Measurements from ENCODE around the gene BAHCC1. TPM values are rescaled to one million over a fixed set of nuclear protein-coding genes. Genes with fewer than 3 reads are reported as not detected.

BAHCC1 gene
- total RNA-seq, 1 experiment from 2014 or later, result 3.1 TPM

- H3K23me2 ChIP-seq (ENCODE audit: insufficient read length, low read depth, low read length, poor library complexity, severe bottlenecking), result peaks cover 3% of the 10 kb centered on the region
- H4K5ac ChIP-seq (ENCODE audit: insufficient read length, low read depth, low read length), result no peak overlapping the region
- H2BK12ac ChIP-seq (ENCODE audit: insufficient read length, low read depth, low read length), result no peak overlapping the region
- no peak overlapping the region for H2AK5ac ChIP-seq (ENCODE audit: insufficient read length, low read length)
- H3K79me1 ChIP-seq (ENCODE audit: insufficient read depth, low read depth, low read length, poor library complexity, severe bottlenecking), result no peaks in the 10 kb centered on the region
- H3K23ac ChIP-seq (ENCODE audit: insufficient read length, low read depth, low read length), result no peak overlapping the region
- no peaks in the 10 kb centered on the region for H4K20me1 ChIP-seq (ENCODE audit: control insufficient read depth, insufficient read depth, insufficient read length)
- no peak overlapping the region for H2BK5ac ChIP-seq (ENCODE audit: insufficient read length, low read length)
- H4K8ac ChIP-seq (replicated peaks; ENCODE audit: insufficient read length, low read depth, low read length), result no peak overlapping the region
- no peaks in the 10 kb centered on the region for H3K4me1 ChIP-seq (ENCODE audit: insufficient read depth, low read length)
- no peak overlapping the region for H2BK15ac ChIP-seq (ENCODE audit: low read depth, low read length)
- H3K9me3 ChIP-seq (ENCODE audit: control insufficient read depth, low read depth, low read length), result no peaks in the 10 kb centered on the region
- no peak overlapping the region for H3K4me3 Mint-ChIP-seq
- H3K4me1 Mint-ChIP-seq, result peaks cover 0 to 3% of the 10 kb centered on the region in 2 experiments; a peak in 1 of 4 replicates
- H3K27me3 Mint-ChIP-seq (ENCODE audit: low read depth), result peaks cover 48% of the 10 kb centered on the region
- no CpG with 5 or more reads among the region's 7 CpGs for WGBS (ENCODE audit: extremely low coverage, insufficient read length, low lambda C conversion rate)
- no peak overlapping the region for H3T11ph ChIP-seq (ENCODE audit: low read length)
- no peak overlapping the region for H3K4me2 ChIP-seq (ENCODE audit: insufficient read depth, insufficient read length, low read length)
- H2BK20ac ChIP-seq (ENCODE audit: low read depth, low read length, poor library complexity, severe bottlenecking), result no peak overlapping the region
- no peak overlapping the region for H3K18ac ChIP-seq (ENCODE audit: insufficient read length, low read depth, low read length)
- H3K27ac Mint-ChIP-seq, result no peak overlapping the region; a peak in 1 of 7 replicates
- H3K79me2 ChIP-seq (ENCODE audit: insufficient read depth, low read length), result no peaks in the 10 kb centered on the region
- H3K4ac ChIP-seq (ENCODE audit: low read depth, low read length), result no peak overlapping the region
- no peak for TF ChIP-seq CTCF (conservative IDR thresholded peaks at IDR 0.05)
- H3K9ac ChIP-seq (ENCODE audit: extremely low read depth, insufficient read length, low read length), result no peak overlapping the region
- peaks cover 0 to 3% of the 10 kb centered on the region in 2 experiments; a peak in 2 of 5 replicates for H3K9me3 Mint-ChIP-seq
- H2AFZ ChIP-seq (ENCODE audit: low read length), result no peak overlapping the region
- H3K27me3 ChIP-seq (ENCODE audit: insufficient read depth, low read length), result no peaks in the 10 kb centered on the region; the same call in 1 of the 2 replicates
- H3K27ac ChIP-seq (ENCODE audit: insufficient read length, low read depth, low read length), result no peak overlapping the region
- H3K36me3 Mint-ChIP-seq (ENCODE audit: insufficient read depth in 1 of 3, low read depth in 3 of 3), result no peaks in the 10 kb centered on the region; a peak in 2 of 7 replicates
- no peak overlapping the region for H3K56ac ChIP-seq (ENCODE audit: insufficient read length, low read depth, low read length)
- H4K91ac ChIP-seq (ENCODE audit: insufficient read length, low read depth, low read length), result no peak overlapping the region
- no peak overlapping the region for H3K14ac ChIP-seq (ENCODE audit: insufficient read depth, low read length)
- no peak for DNase-seq
- no peak overlapping the region for H2BK120ac ChIP-seq (ENCODE audit: low read depth, low read length, poor library complexity, severe bottlenecking)
Measured at GRCh38 chr17:81476097-81476496, 80.8 kb downstream of the BAHCC1 start.
